ENCODE results near the gene ARPC4.

DNA sequence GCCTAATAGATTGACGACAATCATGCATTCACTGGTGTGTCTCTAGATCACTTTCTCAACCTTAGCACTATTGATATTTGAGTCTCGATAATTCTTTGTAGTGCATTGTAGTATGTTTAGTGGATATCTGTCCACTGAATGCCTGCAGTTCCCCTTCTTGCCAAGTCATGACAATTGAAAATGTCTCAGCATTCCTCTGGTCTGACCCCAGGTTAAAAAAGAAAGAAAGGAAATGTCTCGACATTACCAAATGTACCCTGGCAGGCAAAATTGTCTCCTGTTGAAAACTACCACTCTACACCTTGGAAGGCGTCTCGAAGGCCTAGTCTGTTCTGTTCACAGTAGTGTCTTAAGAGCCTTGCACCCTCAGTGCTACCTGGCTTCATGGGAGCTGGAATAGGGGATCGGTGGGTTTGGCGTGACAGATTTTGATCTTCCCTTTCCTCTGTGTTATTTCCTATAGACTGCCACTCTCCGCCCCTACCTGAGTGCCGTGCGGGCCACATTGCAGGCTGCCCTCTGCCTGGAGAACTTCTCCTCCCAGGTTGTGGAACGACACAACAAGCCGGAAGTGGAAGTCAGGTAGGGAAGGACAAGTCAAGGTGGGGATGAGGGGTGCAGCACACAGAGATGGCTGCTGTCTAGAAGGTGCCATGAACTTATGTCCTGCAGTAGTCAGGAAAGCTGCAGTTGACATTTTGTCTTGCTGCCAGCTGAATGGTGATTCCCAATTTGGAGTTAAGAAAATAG lies 4.5 kb downstream of the ARPC4 start:
- TF ChIP-seq, protein P1, sequence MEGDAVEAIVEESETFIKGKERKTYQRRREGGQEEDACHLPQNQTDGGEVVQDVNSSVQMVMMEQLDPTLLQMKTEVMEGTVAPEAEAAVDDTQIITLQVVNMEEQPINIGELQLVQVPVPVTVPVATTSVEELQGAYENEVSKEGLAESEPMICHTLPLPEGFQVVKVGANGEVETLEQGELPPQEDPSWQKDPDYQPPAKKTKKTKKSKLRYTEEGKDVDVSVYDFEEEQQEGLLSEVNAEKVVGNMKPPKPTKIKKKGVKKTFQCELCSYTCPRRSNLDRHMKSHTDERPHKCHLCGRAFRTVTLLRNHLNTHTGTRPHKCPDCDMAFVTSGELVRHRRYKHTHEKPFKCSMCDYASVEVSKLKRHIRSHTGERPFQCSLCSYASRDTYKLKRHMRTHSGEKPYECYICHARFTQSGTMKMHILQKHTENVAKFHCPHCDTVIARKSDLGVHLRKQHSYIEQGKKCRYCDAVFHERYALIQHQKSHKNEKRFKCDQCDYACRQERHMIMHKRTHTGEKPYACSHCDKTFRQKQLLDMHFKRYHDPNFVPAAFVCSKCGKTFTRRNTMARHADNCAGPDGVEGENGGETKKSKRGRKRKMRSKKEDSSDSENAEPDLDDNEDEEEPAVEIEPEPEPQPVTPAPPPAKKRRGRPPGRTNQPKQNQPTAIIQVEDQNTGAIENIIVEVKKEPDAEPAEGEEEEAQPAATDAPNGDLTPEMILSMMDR (IDR thresholded peaks at IDR 0.05; ENCODE audit: poor library complexity), result no peak
- TF ChIP-seq EZH2phosphoT487 (IDR thresholded peaks at IDR 0.05; ENCODE audit: low read depth, severe bottlenecking, unreplicated experiment), result no peak
